ENCODE data around the gene MBOAT2.

The MBOAT2 gene

DNA sequence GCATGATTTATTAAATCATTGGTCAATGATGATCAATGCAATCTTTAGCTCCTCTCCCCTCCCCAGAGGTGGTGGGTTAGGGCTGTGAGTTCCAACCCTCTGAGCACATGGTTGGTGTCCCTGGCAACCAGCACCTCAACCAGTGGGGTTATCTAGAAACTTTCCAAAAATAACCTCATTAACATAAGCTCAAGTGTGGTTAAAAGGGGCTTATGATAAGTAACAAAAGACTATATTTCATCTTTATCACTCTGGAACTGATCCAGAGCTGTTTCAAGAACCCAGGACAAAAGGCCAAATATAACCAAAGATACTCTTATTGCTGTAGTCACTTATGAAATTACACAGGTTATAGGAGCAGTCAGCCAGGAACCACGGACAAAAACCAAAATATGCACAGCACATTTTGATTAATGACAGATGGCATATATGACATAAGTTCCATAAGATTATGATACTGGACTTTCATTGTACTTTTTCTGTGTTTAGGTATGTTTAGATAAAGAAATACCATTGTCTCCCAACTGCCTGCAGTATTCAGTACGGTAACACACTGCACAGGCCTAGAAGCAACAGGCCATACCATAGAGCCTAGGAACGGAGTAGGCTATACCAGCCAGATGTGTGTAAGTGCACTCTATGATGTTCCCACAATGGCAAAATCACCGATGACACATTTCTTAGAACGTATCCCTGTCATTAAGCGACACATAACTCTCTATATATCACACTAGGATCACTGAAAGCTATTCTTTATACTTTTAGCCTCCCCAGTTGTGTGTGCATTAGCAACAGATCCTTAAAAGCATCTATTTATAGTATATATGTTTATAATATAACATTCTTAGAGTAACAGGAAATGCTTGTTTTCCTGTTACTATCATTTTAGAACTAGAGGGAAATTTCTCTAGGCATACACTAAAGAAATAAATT, 197.9 kb downstream of the MBOAT2 start:
- no peak for DNase-seq

GRCh38 chr2:8803658-8804379, 199.7 kb downstream of the MBOAT2 start:
- no peak for DNase-seq

- DNase-seq: no peak
Observed at GRCh38 chr2:8802741-8803140, 200.7 kb downstream of the MBOAT2 start.
